Right hindlimb (tissue), 1 donor: ENCODE results near the gene PKHD1.

Experiments used
- DNase-seq: peaks from one replicate; pipeline ENCODE4 v3.0.0-alpha.2; 2018

Gene PKHD1

DNA sequence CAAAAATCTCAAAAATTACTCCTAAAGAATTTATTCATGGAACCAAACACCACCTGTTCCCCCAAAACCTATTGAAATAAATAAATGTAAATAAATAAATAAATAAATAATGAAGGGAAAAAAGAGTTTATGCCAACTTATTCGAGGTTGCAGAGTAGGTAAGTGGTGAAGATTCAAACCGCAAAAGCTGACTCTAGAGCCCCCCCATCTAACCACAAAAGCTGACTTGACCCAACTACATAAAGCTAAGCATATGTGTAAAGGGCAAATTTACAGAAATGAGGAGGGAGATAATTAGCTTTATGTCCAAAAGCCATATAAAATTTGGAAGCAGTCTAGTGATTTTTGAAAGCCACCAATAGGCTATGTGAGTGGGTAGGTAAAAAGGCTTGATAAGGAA is 486.9 kb downstream of the PKHD1 start:
- DNase-seq, result no peak

- DNase-seq, result no peak
Measured at GRCh38 chr6:51598171-51598570, 489.2 kb downstream of the PKHD1 start.

GRCh38 chr6:51594981-51595380 is 492.4 kb downstream of the PKHD1 start:
- no peak for DNase-seq

- DNase-seq, result no peak
Measured at GRCh38 chr6:51585264-51585663, 502.1 kb downstream of the PKHD1 start.

GRCh38 chr6:51584163-51584562 is 503.2 kb downstream of the PKHD1 start:
- no peak for DNase-seq

GRCh38 chr6:51578994-51579393 is 508.4 kb downstream of the PKHD1 start:
- DNase-seq, result no peak

GRCh38 chr6:51578362-51578761 is 509.1 kb downstream of the PKHD1 start:
- DNase-seq, result no peak

- DNase-seq, result no peak
Measured at GRCh38 chr6:51574040-51574439, 513.4 kb downstream of the PKHD1 start.

DNA sequence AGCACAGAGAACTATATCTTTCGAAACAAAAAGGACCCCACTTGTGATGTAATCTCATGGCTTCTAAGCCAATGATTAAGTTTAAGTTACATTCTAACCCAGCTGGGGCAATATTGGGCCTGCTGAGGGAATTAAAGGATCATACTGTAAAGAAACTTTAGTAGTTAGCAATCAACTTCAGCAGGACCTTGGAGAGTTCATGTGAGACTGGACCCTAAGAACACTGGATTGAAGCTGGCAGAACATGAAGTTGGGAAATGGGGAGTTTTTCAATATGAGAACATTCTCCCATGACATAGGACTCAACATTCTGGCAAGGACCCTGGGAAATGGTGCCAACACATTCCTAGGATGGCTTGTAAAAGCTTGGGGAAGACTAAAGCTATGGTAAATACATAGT is 516.2 kb downstream of the PKHD1 start:
- no peak for DNase-seq

DNA sequence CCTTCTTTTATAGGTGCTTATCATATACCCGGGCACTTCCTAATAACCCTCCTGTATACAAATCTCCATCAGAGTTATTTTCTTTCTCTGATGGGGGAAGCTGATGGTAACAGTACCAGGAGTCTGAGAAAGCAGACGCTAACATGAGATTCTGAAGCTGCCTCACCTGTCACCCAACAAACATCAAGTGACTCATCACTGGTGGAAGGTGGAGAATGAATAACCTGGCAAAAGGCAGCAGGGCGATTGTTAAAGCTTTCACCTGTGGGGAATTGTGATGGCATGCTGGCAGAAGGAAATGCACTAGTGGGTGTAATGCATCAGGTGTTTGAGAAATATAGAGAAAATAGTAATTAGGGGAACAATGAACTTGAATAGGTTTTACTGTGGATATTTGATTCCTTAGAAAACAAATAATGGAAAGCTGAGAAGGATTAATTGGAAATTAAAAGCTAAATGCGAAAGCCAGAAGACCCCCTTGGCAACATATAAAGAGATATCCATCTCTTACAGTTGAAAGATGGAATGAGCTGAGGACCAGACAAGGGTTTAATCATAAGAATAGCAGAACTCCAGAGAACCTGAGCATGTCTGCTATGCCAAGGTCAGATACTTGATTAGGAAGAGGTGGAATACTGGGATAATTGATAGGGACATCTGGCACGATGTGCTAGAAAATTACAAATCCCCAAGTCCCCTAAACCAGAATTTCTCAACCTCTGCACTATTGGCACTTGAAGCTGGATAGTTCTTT is 517.1 kb downstream of the PKHD1 start:
- no peak for DNase-seq

DNA sequence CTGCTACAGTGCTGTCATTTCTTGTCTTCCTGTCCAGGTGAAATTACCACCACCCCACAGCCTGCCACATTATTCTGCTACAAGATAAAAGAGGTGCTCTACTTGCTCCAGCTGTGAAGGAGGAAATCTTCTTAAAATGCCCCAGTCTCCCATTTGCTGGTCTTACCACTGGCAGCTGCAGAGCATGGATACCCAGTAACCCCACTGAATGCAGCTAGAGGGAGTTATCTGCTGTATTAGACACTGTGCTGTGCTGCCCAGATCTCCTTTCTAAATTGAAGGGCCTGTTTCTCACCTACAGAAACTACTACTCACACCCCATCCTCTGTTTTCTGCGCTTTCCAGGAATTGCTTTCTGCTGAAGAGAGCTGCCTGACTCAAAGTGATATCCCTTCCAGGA is 517.8 kb downstream of the PKHD1 start:
- no peak for DNase-seq

DNA sequence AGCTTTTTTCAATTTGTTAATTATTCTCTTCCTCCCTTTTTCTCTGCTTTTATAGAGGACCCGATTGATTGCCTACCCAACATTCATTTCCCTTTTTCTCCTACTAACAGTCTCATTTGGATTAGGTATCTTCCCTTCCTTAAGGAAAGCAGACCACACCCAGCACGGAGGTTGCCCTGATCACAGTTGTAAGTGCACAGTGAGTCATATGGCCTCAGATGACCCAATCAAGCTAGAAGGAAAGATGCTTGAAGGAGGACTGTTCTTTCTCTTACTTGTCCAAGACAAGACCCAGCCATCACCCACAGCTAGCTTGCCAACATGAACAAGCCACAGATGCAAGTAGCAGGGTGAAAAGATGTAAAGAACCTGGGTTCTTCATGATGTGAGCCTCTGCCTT is 518.6 kb downstream of the PKHD1 start:
- no peak for DNase-seq

DNA sequence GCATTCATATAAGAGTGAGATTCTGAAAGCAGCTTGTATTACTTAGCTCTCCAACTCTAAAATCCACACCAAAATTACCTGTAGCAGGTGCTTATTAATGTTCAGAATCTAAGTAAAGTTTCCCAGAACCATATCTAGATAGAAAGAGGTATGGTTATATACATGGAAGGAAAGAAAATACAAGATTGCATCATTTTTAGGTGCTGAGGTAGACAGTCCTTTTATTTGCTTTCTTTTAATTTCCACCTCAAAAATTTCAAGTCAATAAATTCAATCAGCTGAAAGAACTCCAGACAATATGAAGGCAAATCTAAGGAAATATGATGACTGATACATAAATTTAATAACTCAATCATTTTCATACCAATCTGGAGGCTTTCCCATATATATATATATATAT is 521.9 kb downstream of the PKHD1 start:
- DNase-seq, result no peak
